ENCODE measurements around the gene POTEF.
A peak's percentile ranks its signal among the peaks of the same experiment; 100 is the strongest.
"Not testable (repeated sequence)": the region's sequence is repeated elsewhere in the genome, so short reads cannot be mapped to it uniquely, and the experiment has no call there.

Gene POTEF

GRCh38 chr2:130152816-130153595, 24.0 kb upstream of the POTEF start:
- no peak for DNase-seq (ENCODE audit: low read depth in 2 of 2)

- DNase-seq (ENCODE audit: low read depth in 2 of 2), result not testable (repeated sequence)
Measured at GRCh38 chr2:130152136-130152815, 23.3 kb upstream of the POTEF start.

GRCh38 chr2:130151145-130151512, 22.1 kb upstream of the POTEF start:
- not testable (repeated sequence) for DNase-seq (ENCODE audit: low read depth in 2 of 2)

GRCh38 chr2:130150181-130151144, 21.4 kb upstream of the POTEF start:
- DNase-seq (ENCODE audit: low read depth in 2 of 2), result no peak

GRCh38 chr2:130148515-130148914, 19.5 kb upstream of the POTEF start:
- not testable (repeated sequence) for DNase-seq (ENCODE audit: low read depth in 2 of 2)

- DNase-seq (ENCODE audit: low read depth in 2 of 2), result peak; percentile 29 to 45
Measured at GRCh38 chr2:130145006-130145414, 16.0 kb upstream of the POTEF start, which contains the start of gene CCDC74B. Gene CCDC74B, minus strand, starts transcription at chr2:130145112. Its CDS starts 116 bp downstream, at chr2:130144996.

GRCh38 chr2:130143266-130144039, 14.4 kb upstream of the POTEF start:
- not testable (repeated sequence) for DNase-seq (ENCODE audit: low read depth in 2 of 2)

- not testable (repeated sequence) for DNase-seq (ENCODE audit: low read depth in 2 of 2)
Measured at GRCh38 chr2:130142396-130143265, 13.6 kb upstream of the POTEF start.

- not testable (repeated sequence) for DNase-seq (ENCODE audit: low read depth in 2 of 2)
Measured at GRCh38 chr2:130141645-130142370, 12.8 kb upstream of the POTEF start.

GRCh38 chr2:130141002-130141401, 12.0 kb upstream of the POTEF start:
- DNase-seq (ENCODE audit: low read depth in 2 of 2), result not testable (repeated sequence)

GRCh38 chr2:130140516-130140915, 11.5 kb upstream of the POTEF start:
- DNase-seq (ENCODE audit: low read depth in 2 of 2), result not testable (repeated sequence)

GRCh38 chr2:130139331-130140280, 10.6 kb upstream of the POTEF start:
- DNase-seq (ENCODE audit: low read depth in 2 of 2), result not testable (repeated sequence)

GRCh38 chr2:130138841-130139251, 9.8 kb upstream of the POTEF start:
- DNase-seq (ENCODE audit: low read depth in 2 of 2), result not testable (repeated sequence)

- not testable (repeated sequence) for DNase-seq (ENCODE audit: low read depth in 2 of 2)
Measured at GRCh38 chr2:130138326-130138725, 9.3 kb upstream of the POTEF start.

GRCh38 chr2:130137118-130137517, 8.1 kb upstream of the POTEF start:
- DNase-seq (ENCODE audit: low read depth in 2 of 2), result not testable (repeated sequence)

- not testable (repeated sequence) for DNase-seq (ENCODE audit: low read depth in 2 of 2)
Measured at GRCh38 chr2:130136546-130136945, 7.5 kb upstream of the POTEF start.

GRCh38 chr2:130135692-130136541, 6.9 kb upstream of the POTEF start:
- DNase-seq (ENCODE audit: low read depth in 2 of 2), result no peak
